Measurements from ENCODE around the gene ARF5.

DNA sequence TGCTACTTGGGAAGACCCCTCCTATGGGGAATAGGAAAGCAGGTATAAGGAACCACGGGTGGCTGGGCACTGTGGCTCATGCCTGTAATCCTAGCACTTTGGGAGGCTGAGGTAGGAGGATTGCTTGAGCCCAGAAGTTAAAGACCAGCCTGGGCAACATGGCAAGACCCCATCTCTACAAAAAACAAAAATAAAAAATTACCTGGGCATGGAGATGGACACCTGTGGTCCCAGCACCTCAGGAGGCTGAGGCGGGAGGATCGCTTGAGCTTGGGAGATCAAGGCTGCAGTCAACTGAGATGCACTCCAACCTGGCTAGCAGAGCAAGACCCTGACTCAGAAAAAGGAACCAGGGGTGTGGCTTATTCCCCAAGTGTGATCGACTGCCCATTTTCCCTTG lies 4.3 kb downstream of the ARF5 start:
- TF ChIP-seq, protein P1, sequence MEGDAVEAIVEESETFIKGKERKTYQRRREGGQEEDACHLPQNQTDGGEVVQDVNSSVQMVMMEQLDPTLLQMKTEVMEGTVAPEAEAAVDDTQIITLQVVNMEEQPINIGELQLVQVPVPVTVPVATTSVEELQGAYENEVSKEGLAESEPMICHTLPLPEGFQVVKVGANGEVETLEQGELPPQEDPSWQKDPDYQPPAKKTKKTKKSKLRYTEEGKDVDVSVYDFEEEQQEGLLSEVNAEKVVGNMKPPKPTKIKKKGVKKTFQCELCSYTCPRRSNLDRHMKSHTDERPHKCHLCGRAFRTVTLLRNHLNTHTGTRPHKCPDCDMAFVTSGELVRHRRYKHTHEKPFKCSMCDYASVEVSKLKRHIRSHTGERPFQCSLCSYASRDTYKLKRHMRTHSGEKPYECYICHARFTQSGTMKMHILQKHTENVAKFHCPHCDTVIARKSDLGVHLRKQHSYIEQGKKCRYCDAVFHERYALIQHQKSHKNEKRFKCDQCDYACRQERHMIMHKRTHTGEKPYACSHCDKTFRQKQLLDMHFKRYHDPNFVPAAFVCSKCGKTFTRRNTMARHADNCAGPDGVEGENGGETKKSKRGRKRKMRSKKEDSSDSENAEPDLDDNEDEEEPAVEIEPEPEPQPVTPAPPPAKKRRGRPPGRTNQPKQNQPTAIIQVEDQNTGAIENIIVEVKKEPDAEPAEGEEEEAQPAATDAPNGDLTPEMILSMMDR (IDR thresholded peaks at IDR 0.05) = no peak
- TF ChIP-seq POLR2A (IDR thresholded peaks at IDR 0.05) = no peak
- TF ChIP-seq POLR2AphosphoS5 (IDR thresholded peaks at IDR 0.05) = no peak
